HepG2 (cell line): ENCODE data around the gene GTF2A1. TPM values are rescaled to one million over a fixed set of nuclear protein-coding genes. Genes with fewer than 3 reads are reported as not detected.

ENCODE experiments used
- ATAD3A ChIP-seq: sonication (generic); formaldehyde crosslinking; IDR thresholded peaks from 2 replicates; pipeline ENCODE4 v1.4.0; 2020; ENCODE audit warnings: missing genetic modification reagents
- CBFB ChIP-seq: sonication (generic); formaldehyde crosslinking; IDR thresholded peaks from 2 replicates; pipeline ENCODE4 v1.4.0; 2020; ENCODE audit warnings: missing genetic modification reagents
- CHD2 ChIP-seq: IDR thresholded peaks from 2 replicates; pipeline ENCODE4 v1.6.1; 2011; ENCODE audit warnings: low read depth, low read length, improper control_type of control experiment
- EP300 ChIP-seq, 3 experiments: sonication (generic) in 1 of 3; formaldehyde crosslinking in 1 of 3; IDR thresholded peaks; 2 replicates each; pipeline versions ENCODE4 v1.5.1 to v1.6.1; 2011 to 2020; ENCODE audit warnings: low read depth in 2 of 3, low read length in 2 of 3, borderline replicate concordance in 1 of 3, improper control_type of control experiment in 1 of 3, mild to moderate bottlenecking in 1 of 3, missing genetic modification reagents in 1 of 3, moderate library complexity in 1 of 3
- FLYWCH1 ChIP-seq: sonication (generic); formaldehyde crosslinking; IDR thresholded peaks from 2 replicates; pipeline ENCODE4 v1.8.1; 2023; ENCODE audit warnings: mild to moderate bottlenecking, missing genetic modification reagents
- GFI1 ChIP-seq: sonication (generic); formaldehyde crosslinking; IDR thresholded peaks from 2 replicates; pipeline ENCODE4 v1.5.0; 2020; ENCODE audit warnings: missing genetic modification reagents, mild to moderate bottlenecking, borderline replicate concordance
- GZF1 ChIP-seq: sonication (generic); formaldehyde crosslinking; IDR thresholded peaks from 2 replicates; pipeline ENCODE4 v1.5.1; 2020; ENCODE audit warnings: mild to moderate bottlenecking, missing genetic modification reagents
- HNRNPH1 ChIP-seq: fragments of 200-400 bp; formaldehyde crosslinking; optimal IDR thresholded peaks from 2 replicates; pipeline ENCODE3; 2017; ENCODE audit warnings: mild to moderate bottlenecking, low read depth, low read length
- ISX ChIP-seq: sonication (generic); formaldehyde crosslinking; conservative IDR thresholded peaks from 2 replicates; pipeline ENCODE4 v1.5.0; 2020; ENCODE audit warnings: missing genetic modification reagents
- KLF13 ChIP-seq: sonication (generic); formaldehyde crosslinking; IDR thresholded peaks from 2 replicates; pipeline ENCODE4 v1.4.0; 2020; ENCODE audit warnings: mild to moderate bottlenecking, missing genetic modification reagents
- NFIB ChIP-seq: sonication (generic); formaldehyde crosslinking; IDR thresholded peaks from 2 replicates; pipeline ENCODE4 v1.9.0; 2021; ENCODE audit warnings: missing genetic modification reagents, mild to moderate bottlenecking, borderline replicate concordance
- PTBP1 ChIP-seq: fragments of 200-400 bp; formaldehyde crosslinking; IDR thresholded peaks from 2 replicates; pipeline ENCODE4 v1.6.1; 2018; ENCODE audit warnings: low read length, low read depth; ENCODE audit not compliant: poor library complexity, severe bottlenecking
- RCOR2 ChIP-seq: IDR thresholded peaks from 2 replicates; pipeline ENCODE4 v1.6.1; 2016; ENCODE audit warnings: missing biosample characterization, missing genetic modification reagents
- SAP130 ChIP-seq: IDR thresholded peaks from 2 replicates; pipeline ENCODE4 v1.6.1; 2016; ENCODE audit warnings: low read depth
- SUZ12 ChIP-seq: fragments of 150-350 bp; IDR thresholded peaks from 2 replicates; pipeline ENCODE4 v1.6.1; 2014; ENCODE audit warnings: low read depth, low read length
- TFDP1 ChIP-seq: IDR thresholded peaks from 2 replicates; pipeline ENCODE4 v1.6.1; 2016; ENCODE audit warnings: missing compliant biosample characterization, missing genetic modification reagents, borderline replicate concordance
- ZNF331 ChIP-seq: sonication (generic); formaldehyde crosslinking; IDR thresholded peaks from 2 replicates; pipeline ENCODE4 v1.4.0; 2020; ENCODE audit warnings: missing genetic modification reagents
- ZNF414 ChIP-seq: sonication (generic); formaldehyde crosslinking; IDR thresholded peaks from 2 replicates; pipeline ENCODE4 v1.5.0; 2020; ENCODE audit warnings: missing genetic modification reagents
- ZNF747 ChIP-seq: sonication (generic); formaldehyde crosslinking; IDR thresholded peaks from 2 replicates; pipeline ENCODE4 v1.8.1; 2023; ENCODE audit warnings: missing genetic modification reagents, mild to moderate bottlenecking, borderline replicate concordance
- polyA plus RNA-seq, 8 experiments: library from polyadenylated mRNA; depleted of rRNA in 3 of 8; stranded (reverse) in 7 of 8; unstranded in 1 of 8; fragments of >200 nt; fragmentation: Illumina TruSeq in 4 of 8; extraction: Trizol in 4 of 8; gene quantifications; 2 replicates each; pipeline versions ENCODE4 v1.2.1 to v1.2.3, GENCODE V29; 2011 to 2016; ENCODE audit warnings: low read depth in 4 of 8, missing spikeins in 1 of 8, mixed read lengths in 1 of 8; ENCODE audit not compliant: insufficient read depth in 1 of 8
- total RNA-seq, 5 experiments: library from RNA; depleted of rRNA; stranded (reverse); fragments of >200 nt; fragmentation: Illumina TruSeq; extraction: Trizol; gene quantifications; 2 replicates each; pipeline ENCODE4 v1.2.3, GENCODE V29; 2016; ENCODE audit warnings: low read depth in 1 of 5
- TF ChIP-seq, protein P1 (sequence below): sonication (generic); formaldehyde crosslinking; IDR thresholded peaks from 2 replicates; pipeline ENCODE4 v1.5.1; 2020; ENCODE audit warnings: missing genetic modification reagents, mild to moderate bottlenecking, borderline replicate concordance
- TF ChIP-seq, protein P2 (sequence below), 2 experiments: sonication (generic) in 1 of 2; formaldehyde crosslinking in 1 of 2; IDR thresholded peaks; 2 replicates each; pipeline versions ENCODE4 v1.4.0 to v1.6.1; 2018 to 2020; ENCODE audit warnings: missing genetic modification reagents in 2 of 2, borderline replicate concordance in 1 of 2, low read depth in 1 of 2, mild to moderate bottlenecking in 1 of 2, missing biosample characterization in 1 of 2
- TF ChIP-seq, protein P3 (sequence below): sonication (generic); formaldehyde crosslinking; IDR thresholded peaks from 2 replicates; pipeline ENCODE4 v1.4.0; 2020; ENCODE audit warnings: missing genetic modification reagents

Gene GTF2A1
- total and polyA plus RNA-seq, 2 of the 13 experiments (the other 11 are each of a cell fraction or from before 2014, with no cell fraction given), result 14.9 to 17.5 TPM

GRCh38 chr14:81170104-81170828, 50.5 kb downstream of the GTF2A1 start (continued):
- TF ChIP-seq, protein P1, sequence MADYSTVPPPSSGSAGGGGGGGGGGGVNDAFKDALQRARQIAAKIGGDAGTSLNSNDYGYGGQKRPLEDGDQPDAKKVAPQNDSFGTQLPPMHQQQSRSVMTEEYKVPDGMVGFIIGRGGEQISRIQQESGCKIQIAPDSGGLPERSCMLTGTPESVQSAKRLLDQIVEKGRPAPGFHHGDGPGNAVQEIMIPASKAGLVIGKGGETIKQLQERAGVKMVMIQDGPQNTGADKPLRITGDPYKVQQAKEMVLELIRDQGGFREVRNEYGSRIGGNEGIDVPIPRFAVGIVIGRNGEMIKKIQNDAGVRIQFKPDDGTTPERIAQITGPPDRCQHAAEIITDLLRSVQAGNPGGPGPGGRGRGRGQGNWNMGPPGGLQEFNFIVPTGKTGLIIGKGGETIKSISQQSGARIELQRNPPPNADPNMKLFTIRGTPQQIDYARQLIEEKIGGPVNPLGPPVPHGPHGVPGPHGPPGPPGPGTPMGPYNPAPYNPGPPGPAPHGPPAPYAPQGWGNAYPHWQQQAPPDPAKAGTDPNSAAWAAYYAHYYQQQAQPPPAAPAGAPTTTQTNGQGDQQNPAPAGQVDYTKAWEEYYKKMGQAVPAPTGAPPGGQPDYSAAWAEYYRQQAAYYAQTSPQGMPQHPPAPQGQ (CRISPR knock-in tag), result no peak
- peak; percentile 39; the same call in 1 of the 2 replicates for TF ChIP-seq CBFB
- no peak for TF ChIP-seq TFDP1
- TF ChIP-seq, protein P2, sequence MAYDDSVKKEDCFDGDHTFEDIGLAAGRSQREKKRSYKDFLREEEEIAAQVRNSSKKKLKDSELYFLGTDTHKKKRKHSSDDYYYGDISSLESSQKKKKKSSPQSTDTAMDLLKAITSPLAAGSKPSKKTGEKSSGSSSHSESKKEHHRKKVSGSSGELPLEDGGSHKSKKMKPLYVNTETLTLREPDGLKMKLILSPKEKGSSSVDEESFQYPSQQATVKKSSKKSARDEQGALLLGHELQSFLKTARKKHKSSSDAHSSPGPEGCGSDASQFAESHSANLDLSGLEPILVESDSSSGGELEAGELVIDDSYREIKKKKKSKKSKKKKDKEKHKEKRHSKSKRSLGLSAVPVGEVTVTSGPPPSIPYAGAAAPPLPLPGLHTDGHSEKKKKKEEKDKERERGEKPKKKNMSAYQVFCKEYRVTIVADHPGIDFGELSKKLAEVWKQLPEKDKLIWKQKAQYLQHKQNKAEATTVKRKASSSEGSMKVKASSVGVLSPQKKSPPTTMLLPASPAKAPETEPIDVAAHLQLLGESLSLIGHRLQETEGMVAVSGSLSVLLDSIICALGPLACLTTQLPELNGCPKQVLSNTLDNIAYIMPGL (CRISPR knock-in tag; IDR thresholded peaks at IDR 0.05; ENCODE audit: borderline replicate concordance in 1 of 2, low read depth in 1 of 2), result peak; percentile 35 to 81; a peak in 3 of 4 replicates
- TF ChIP-seq SUZ12, result no peak
- TF ChIP-seq EP300 (IDR thresholded peaks at IDR 0.05; ENCODE audit: low read depth in 2 of 2, low read length in 2 of 2), result no peak
- TF ChIP-seq EP300 (CRISPR knock-in tag; IDR thresholded peaks at IDR 0.05; ENCODE audit: borderline replicate concordance), result no peak
- TF ChIP-seq ATAD3A, result no peak
- no peak for TF ChIP-seq HNRNPH1
- TF ChIP-seq, protein P3, sequence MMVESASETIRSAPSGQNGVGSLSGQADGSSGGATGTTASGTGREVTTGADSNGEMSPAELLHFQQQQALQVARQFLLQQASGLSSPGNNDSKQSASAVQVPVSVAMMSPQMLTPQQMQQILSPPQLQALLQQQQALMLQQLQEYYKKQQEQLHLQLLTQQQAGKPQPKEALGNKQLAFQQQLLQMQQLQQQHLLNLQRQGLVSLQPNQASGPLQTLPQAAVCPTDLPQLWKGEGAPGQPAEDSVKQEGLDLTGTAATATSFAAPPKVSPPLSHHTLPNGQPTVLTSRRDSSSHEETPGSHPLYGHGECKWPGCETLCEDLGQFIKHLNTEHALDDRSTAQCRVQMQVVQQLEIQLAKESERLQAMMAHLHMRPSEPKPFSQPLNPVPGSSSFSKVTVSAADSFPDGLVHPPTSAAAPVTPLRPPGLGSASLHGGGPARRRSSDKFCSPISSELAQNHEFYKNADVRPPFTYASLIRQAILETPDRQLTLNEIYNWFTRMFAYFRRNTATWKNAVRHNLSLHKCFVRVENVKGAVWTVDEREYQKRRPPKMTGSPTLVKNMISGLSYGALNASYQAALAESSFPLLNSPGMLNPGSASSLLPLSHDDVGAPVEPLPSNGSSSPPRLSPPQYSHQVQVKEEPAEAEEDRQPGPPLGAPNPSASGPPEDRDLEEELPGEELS, result no peak; the same call in 1 of the 2 replicates
- TF ChIP-seq RCOR2 (CRISPR knock-in tag), result 0 out of 2 replicates have a peak, but pooled peaks have one; percentile 20
- no peak for TF ChIP-seq ZNF414 (CRISPR knock-in tag)
- no peak for TF ChIP-seq NFIB (CRISPR knock-in tag)
- no peak for TF ChIP-seq ISX (CRISPR knock-in tag)
- TF ChIP-seq ZNF331 (CRISPR knock-in tag), result peak; percentile 35
- TF ChIP-seq KLF13 (CRISPR knock-in tag), result no peak
- no peak for TF ChIP-seq PTBP1
- TF ChIP-seq ZNF747 (CRISPR knock-in tag), result no peak
- peak; percentile 63 for TF ChIP-seq SAP130 (CRISPR knock-in tag)
- TF ChIP-seq FLYWCH1 (CRISPR knock-in tag), result no peak
- TF ChIP-seq CHD2, result 0 out of 2 replicates have a peak, but pooled peaks have one; percentile 26
- TF ChIP-seq GFI1, result no peak
- TF ChIP-seq GZF1 (CRISPR knock-in tag), result no peak
